K562 (cell line): Measurements from ENCODE around the gene PPP1R14B. TPM values are rescaled to one million over a fixed set of nuclear protein-coding genes. Genes with fewer than 3 reads are reported as not detected.

Experiments used
- ASH1L ChIP-seq: fragments of 450-650 bp; IDR thresholded peaks from 2 replicates; pipeline ENCODE4 v1.6.1; 2018; ENCODE audit warnings: borderline replicate concordance, mild to moderate bottlenecking, low read depth; ENCODE audit not compliant: partially characterized antibody
- CBFA2T3 ChIP-seq: fragments of 450-650 bp; IDR thresholded peaks from 2 replicates; pipeline ENCODE4 v1.6.1; 2017
- EP400 ChIP-seq: fragments of 450-650 bp; IDR thresholded peaks from 2 replicates; pipeline ENCODE4 v1.6.1; 2017; ENCODE audit warnings: antibody characterized with exemption, mild to moderate bottlenecking, moderate library complexity
- GMEB1 ChIP-seq: fragments of 250-450 bp; sonication (Bioruptor Pico); IDR thresholded peaks from 2 replicates; pipeline ENCODE4 v1.4.0; 2020; ENCODE audit warnings: mild to moderate bottlenecking
- HINFP ChIP-seq: fragments of 450-650 bp; conservative IDR thresholded peaks from 2 replicates; pipeline ENCODE4 v1.6.1; 2016; ENCODE audit warnings: missing genetic modification characterization, low read depth, mild to moderate bottlenecking, control low read depth, missing compliant biosample characterization
- MAFK ChIP-seq: IDR thresholded peaks from 2 replicates; pipeline ENCODE4 v1.6.1; 2011; ENCODE audit warnings: low read length, improper control_type of control experiment
- MLX ChIP-seq, 2 experiments: fragments of 450-650 bp in 1 of 2; sonication (generic) in 1 of 2; formaldehyde crosslinking; conservative IDR thresholded peaks; 2 replicates each; pipeline versions ENCODE4 v1.4.0 to v1.8.1; 2020 to 2022; ENCODE audit warnings: mild to moderate bottlenecking in 1 of 2, missing genetic modification reagents in 1 of 2
- MYBL2 ChIP-seq, 2 experiments: fragments of 450-650 bp in 1 of 2; sonication (generic) in 1 of 2; formaldehyde crosslinking in 1 of 2; IDR thresholded peaks; 2 replicates each; pipeline versions ENCODE4 v1.6.1 to v1.8.1; 2017 to 2022; ENCODE audit warnings: borderline replicate concordance in 1 of 2, inconsistent platforms in 1 of 2, low read depth in 1 of 2, mild to moderate bottlenecking in 1 of 2, missing genetic modification reagents in 1 of 2, moderate library complexity in 1 of 2
- NFIX ChIP-seq: fragments of 250-450 bp; sonication (Bioruptor Pico); IDR thresholded peaks from 2 replicates; pipeline ENCODE4 v1.4.0; 2020; ENCODE audit warnings: low read depth, mild to moderate bottlenecking, moderate library complexity
- PBX2 ChIP-seq, 2 experiments: IDR thresholded peaks in 1 of 2; conservative IDR thresholded peaks in 1 of 2; 2 replicates each; pipeline ENCODE4 v1.6.1; 2016; ENCODE audit warnings: low read depth in 2 of 2, mild to moderate bottlenecking in 1 of 2, missing compliant biosample characterization in 1 of 2, missing genetic modification characterization in 1 of 2, moderate library complexity in 1 of 2
- RNF219 ChIP-seq: fragments of 250-450 bp; sonication (Bioruptor Pico); IDR thresholded peaks from 2 replicates; pipeline ENCODE4 v1.5.0; 2022; ENCODE audit warnings: mild to moderate bottlenecking
- SREBF1 ChIP-seq: fragments of 150-350 bp; IDR thresholded peaks from 2 replicates; pipeline ENCODE4 v1.6.1; 2014; ENCODE audit warnings: antibody characterized with exemption, low read depth, low read length, borderline replicate concordance
- ZBTB26 ChIP-seq: fragments of 450-650 bp; formaldehyde crosslinking; IDR thresholded peaks from 2 replicates; pipeline ENCODE4 v1.4.0; 2022; ENCODE audit warnings: missing genetic modification characterization
- ZNF165 ChIP-seq: fragments of 250-450 bp; sonication (Bioruptor Pico); IDR thresholded peaks from 2 replicates; pipeline ENCODE4 v1.4.0; 2020; ENCODE audit warnings: borderline replicate concordance
- ZNF3 ChIP-seq: fragments of 250-450 bp; sonication (Bioruptor Pico); IDR thresholded peaks from 2 replicates; pipeline ENCODE4 v1.5.0; 2021; ENCODE audit warnings: mild to moderate bottlenecking, moderate library complexity
- polyA plus RNA-seq, 8 experiments: library from polyadenylated mRNA; depleted of rRNA in 4 of 8; stranded (reverse) in 5 of 8; unstranded in 3 of 8; fragments of >200 nt; fragmentation: Nextera tagmentation in 2 of 8; fragmentation: Illumina TruSeq in 1 of 8; extraction: Ambion mirVana in 2 of 8; extraction: Trizol in 1 of 8; gene quantifications; 2 replicates each; pipeline versions ENCODE4 v1.2.1 to v1.2.3, GENCODE V29; 2011 to 2014; ENCODE audit warnings: inconsistent platforms in 1 of 8, missing spikeins in 1 of 8
- total RNA-seq, 7 experiments: library from RNA; depleted of rRNA in 6 of 7; stranded (reverse); fragments of >200 nt in 6 of 7; fragmentation: Illumina TruSeq in 2 of 7; extraction: Trizol in 2 of 7; gene quantifications; 2 replicates each; pipeline versions ENCODE4 v1.2.1 to v1.2.3, GENCODE V29; 2011 to 2021; ENCODE audit warnings: low replicate concordance in 1 of 7

Gene PPP1R14B
- total and polyA plus RNA-seq, 9 of the 15 experiments (the other 6 are each of a cell fraction or from before 2014, with no cell fraction given) = 7.7 to 566 (median 212) TPM

GRCh38 chr11:64245797-64246620, 734 bp downstream of the PPP1R14B start (continued):
- TF ChIP-seq PBX2 (CRISPR knock-in tag; IDR thresholded peaks at IDR 0.05; ENCODE audit: low read depth) = no peak
- TF ChIP-seq PBX2 (tag; conservative IDR thresholded peaks at IDR 0.05; ENCODE audit: low read depth) = no peak
- TF ChIP-seq ZNF3 = no peak
- TF ChIP-seq GMEB1 (CRISPR knock-in tag) = no peak
- no peak for TF ChIP-seq MYBL2 (IDR thresholded peaks at IDR 0.05; ENCODE audit: low read depth)
- no peak for TF ChIP-seq MYBL2 (CRISPR knock-in tag; IDR thresholded peaks at IDR 0.05; ENCODE audit: borderline replicate concordance)
- TF ChIP-seq ASH1L = no peak
- TF ChIP-seq ZNF165 (CRISPR knock-in tag) = no peak
- no peak for TF ChIP-seq ZBTB26
- TF ChIP-seq SREBF1 = no peak
- no peak; the same call in 1 of the 2 replicates for TF ChIP-seq CBFA2T3
- TF ChIP-seq EP400 = peak; percentile 87
- TF ChIP-seq MLX (CRISPR knock-in tag; conservative IDR thresholded peaks at IDR 0.05) = no peak
- no peak for TF ChIP-seq NFIX (CRISPR knock-in tag)
- no peak for TF ChIP-seq HINFP (tag)
- no peak for TF ChIP-seq MAFK
- TF ChIP-seq RNF219 (CRISPR knock-in tag) = no peak
